ENCODE data around the gene HPX. TPM values are rescaled to one million over a fixed set of nuclear protein-coding genes. Genes with fewer than 3 reads are reported as not detected.

Gene HPX
- total and polyA plus RNA-seq, 2 of the 13 experiments (the other 11 are each of a cell fraction or from before 2014, with no cell fraction given) = 9.2 to 57.4 TPM

DNA sequence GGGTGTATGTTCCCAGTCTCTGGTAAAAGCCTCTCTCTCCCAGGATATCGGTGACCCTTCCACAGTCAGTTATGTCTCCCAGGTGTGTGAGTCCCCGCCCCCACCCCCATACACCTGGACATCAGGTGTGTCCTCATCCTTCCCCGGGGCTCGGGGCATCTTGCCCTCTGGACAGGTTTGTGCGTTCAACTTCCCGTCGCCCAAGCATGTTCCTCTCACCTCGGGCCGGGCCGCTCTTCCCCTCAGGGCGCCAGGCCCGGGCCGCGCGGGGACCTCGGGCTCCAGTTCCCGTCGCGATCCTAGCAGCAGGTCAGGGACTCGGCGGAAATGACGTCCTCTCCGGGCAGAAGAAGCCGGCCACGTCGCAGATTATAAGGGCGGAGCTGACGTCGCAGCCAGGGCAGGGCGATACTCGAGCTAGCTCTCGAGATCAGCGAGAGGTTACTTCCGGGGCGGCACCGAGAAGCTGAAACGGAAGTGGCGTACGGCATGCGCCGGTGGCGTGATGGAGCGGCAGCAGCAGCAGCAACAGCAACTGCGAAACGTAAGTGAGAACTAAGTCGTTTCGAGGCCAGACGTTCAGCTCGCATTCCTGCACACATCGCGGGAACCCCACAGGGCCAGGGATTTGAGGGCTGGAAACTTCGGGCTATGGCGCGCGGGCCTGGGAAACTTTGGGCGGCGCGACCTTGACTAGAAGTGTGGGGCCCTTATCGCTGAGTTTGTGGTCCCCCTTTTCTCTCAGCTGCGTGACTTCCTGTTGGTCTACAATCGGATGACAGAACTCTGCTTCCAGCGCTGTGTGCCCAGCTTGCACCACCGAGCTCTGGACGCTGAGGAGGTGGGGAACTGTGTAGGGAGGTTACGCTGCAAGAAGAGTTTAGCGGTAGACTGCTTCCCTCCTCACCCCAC, 40.5 kb upstream of the HPX start, which contains the start of the genes ARFIP2 and TIMM10B (continued):
- TF ChIP-seq BCLAF1 (IDR thresholded peaks at IDR 0.05) (no peak), JUNB (CRISPR knock-in tag; IDR thresholded peaks at IDR 0.05; ENCODE audit: borderline replicate concordance) (peak; percentile 40; the same call in 1 of the 2 replicates), REST (IDR thresholded peaks at IDR 0.05; ENCODE audit: borderline replicate concordance in 1 of 2, low read depth in 1 of 2, low read length in 2 of 2) (no peak), DR1 (CRISPR knock-in tag; IDR thresholded peaks at IDR 0.05) (peak; percentile 77), HHEX (CRISPR knock-in tag; IDR thresholded peaks at IDR 0.05) (no peak), ZBTB26 (CRISPR knock-in tag; IDR thresholded peaks at IDR 0.05; ENCODE audit: borderline replicate concordance) (peak; percentile 81; the same call in 1 of the 2 replicates), ZNF205 (CRISPR knock-in tag; IDR thresholded peaks at IDR 0.05) (no peak), PREB (CRISPR knock-in tag; IDR thresholded peaks at IDR 0.05) (no peak), ZNF143 (CRISPR knock-in tag; IDR thresholded peaks at IDR 0.05) (peak; percentile 55), ZNF556 (CRISPR knock-in tag; IDR thresholded peaks at IDR 0.05; ENCODE audit: borderline replicate concordance) (peak; percentile 71), NFYB (CRISPR knock-in tag; IDR thresholded peaks at IDR 0.05) (peak; percentile 76), HOXA9 (CRISPR knock-in tag; IDR thresholded peaks at IDR 0.05; ENCODE audit: borderline replicate concordance) (0 out of 2 replicates have a peak, but pooled peaks have one; percentile 60), ZNF234 (CRISPR knock-in tag; conservative IDR thresholded peaks at IDR 0.05) (no peak), ZNF772 (CRISPR knock-in tag; IDR thresholded peaks at IDR 0.05) (no peak), ZNF296 (CRISPR knock-in tag; conservative IDR thresholded peaks at IDR 0.05) (no peak), SMAD9 (CRISPR knock-in tag; IDR thresholded peaks at IDR 0.05) (0 out of 2 replicates have a peak, but pooled peaks have one; percentile 38), ISX (CRISPR knock-in tag; conservative IDR thresholded peaks at IDR 0.05) (no peak)
- TF ChIP-seq, protein P1, sequence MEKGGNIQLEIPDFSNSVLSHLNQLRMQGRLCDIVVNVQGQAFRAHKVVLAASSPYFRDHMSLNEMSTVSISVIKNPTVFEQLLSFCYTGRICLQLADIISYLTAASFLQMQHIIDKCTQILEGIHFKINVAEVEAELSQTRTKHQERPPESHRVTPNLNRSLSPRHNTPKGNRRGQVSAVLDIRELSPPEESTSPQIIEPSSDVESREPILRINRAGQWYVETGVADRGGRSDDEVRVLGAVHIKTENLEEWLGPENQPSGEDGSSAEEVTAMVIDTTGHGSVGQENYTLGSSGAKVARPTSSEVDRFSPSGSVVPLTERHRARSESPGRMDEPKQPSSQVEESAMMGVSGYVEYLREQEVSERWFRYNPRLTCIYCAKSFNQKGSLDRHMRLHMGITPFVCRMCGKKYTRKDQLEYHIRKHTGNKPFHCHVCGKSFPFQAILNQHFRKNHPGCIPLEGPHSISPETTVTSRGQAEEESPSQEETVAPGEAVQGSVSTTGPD (CRISPR knock-in tag; IDR thresholded peaks at IDR 0.05) = no peak

All from HepG2 (cell line).